Osteoblast (primary cell): Measurements from ENCODE around the gene ALPP. TPM values are rescaled to one million over a fixed set of nuclear protein-coding genes. Genes with fewer than 3 reads are reported as not detected.

ENCODE experiments used
- DNase-seq: peaks from one replicate; pipeline ENCODE4 v3.0.0; 2011; ENCODE audit warnings: low spot score, mixed read lengths; ENCODE audit not compliant: insufficient read length; ENCODE audit errors: missing footprints
- H2AFZ ChIP-seq: 2 replicates; pipeline ENCODE4 v1.6.0; 2011; ENCODE audit warnings: mild to moderate bottlenecking, low read length
- H3K27ac ChIP-seq: 2 replicates; pipeline ENCODE4 v1.5.1; 2011; ENCODE audit warnings: mild to moderate bottlenecking, low read depth, low read length, moderate library complexity
- H3K27me3 ChIP-seq: 2 replicates; pipeline ENCODE4 v1.6.0; 2012; ENCODE audit warnings: mild to moderate bottlenecking, control low read depth, inconsistent platforms, low read length, moderate library complexity; ENCODE audit not compliant: insufficient read depth
- H3K36me3 ChIP-seq: 2 replicates; pipeline ENCODE4 v1.5.1; 2011; ENCODE audit warnings: mild to moderate bottlenecking, low read length, control low read depth, moderate library complexity; ENCODE audit not compliant: insufficient read depth
- H3K4me1 ChIP-seq: 2 replicates; pipeline ENCODE4 v1.5.1; 2011; ENCODE audit warnings: mild to moderate bottlenecking, low read length, control low read depth, moderate library complexity; ENCODE audit not compliant: insufficient read depth
- H3K4me2 ChIP-seq: 2 replicates; pipeline ENCODE4 v1.6.0; 2011; ENCODE audit warnings: mild to moderate bottlenecking, low read length; ENCODE audit not compliant: insufficient read depth
- H3K4me3 ChIP-seq: fragments of 200-600 bp; sonication (generic); 3 replicates; pipeline ENCODE4 v1.5.1; 2012; ENCODE audit warnings: mild to moderate bottlenecking, low read length, inconsistent platforms; ENCODE audit not compliant: insufficient read depth
- H3K79me2 ChIP-seq: 2 replicates; pipeline ENCODE4 v1.6.0; 2012; ENCODE audit warnings: mild to moderate bottlenecking, low read length, control low read depth, inconsistent platforms; ENCODE audit not compliant: insufficient read depth
- H3K9me3 ChIP-seq: 2 replicates; pipeline ENCODE4 v1.5.1; 2011; ENCODE audit warnings: low read depth, low read length, control low read depth
- H4K20me1 ChIP-seq: 2 replicates; pipeline ENCODE4 v1.6.0; 2012; ENCODE audit warnings: mild to moderate bottlenecking, low read length, control low read depth; ENCODE audit not compliant: insufficient read depth
- CTCF ChIP-seq: IDR thresholded peaks from 2 replicates; pipeline ENCODE4 v1.5.1; 2011; ENCODE audit warnings: mild to moderate bottlenecking, low read depth, low read length, moderate library complexity; ENCODE audit errors: extremely low read depth
- total RNA-seq: library from RNA; depleted of rRNA; stranded (reverse); fragments of >200 nt; gene quantifications from 2 replicates; pipeline ENCODE4 v1.2.3, GENCODE V29; 2012

Gene ALPP
- total RNA-seq, 1 donor = not detected

- no peak overlapping the region for H3K4me2 ChIP-seq
- TF ChIP-seq CTCF = no peak
- no peaks in the 10 kb centered on the region for H3K9me3 ChIP-seq
- no peaks in the 10 kb centered on the region for H4K20me1 ChIP-seq
- no peak overlapping the region for H2AFZ ChIP-seq
- H3K4me1 ChIP-seq = no peaks in the 10 kb centered on the region
- H3K27ac ChIP-seq = no peak overlapping the region
- no peaks in the 10 kb centered on the region for H3K79me2 ChIP-seq
- peaks cover 60% of the 10 kb centered on the region for H3K27me3 ChIP-seq
- no peak overlapping the region for H3K4me3 ChIP-seq
- no peaks in the 10 kb centered on the region for H3K36me3 ChIP-seq
- peak; percentile 64 for DNase-seq
These were observed 40.9 kb downstream of the ALPP start for GRCh38 chr2:232419245-232420072.

- Histone ChIP-seq H3K36me3 (no peaks in the 10 kb centered on the region), H4K20me1 (no peaks in the 10 kb centered on the region), H3K27me3 (peaks cover 66% of the 10 kb centered on the region), H3K4me3 (no peak overlapping the region), H3K4me1 (no peaks in the 10 kb centered on the region), H3K27ac (no peak overlapping the region), H3K9me3 (no peaks in the 10 kb centered on the region), H3K4me2 (no peak overlapping the region), H3K79me2 (no peaks in the 10 kb centered on the region), H2AFZ (no peak overlapping the region)
- TF ChIP-seq CTCF = no peak
- DNase-seq = peak; percentile 72
These were observed 41.5 kb downstream of the ALPP start for GRCh38 chr2:232420073-232420454.

- Histone ChIP-seq H3K79me2 (no peaks in the 10 kb centered on the region), H4K20me1 (no peaks in the 10 kb centered on the region), H3K27me3 (peaks cover 66% of the 10 kb centered on the region), H3K4me1 (no peaks in the 10 kb centered on the region), H2AFZ (no peak overlapping the region), H3K4me3 (no peak overlapping the region), H3K27ac (no peak overlapping the region), H3K9me3 (no peaks in the 10 kb centered on the region), H3K4me2 (no peak overlapping the region), H3K36me3 (no peaks in the 10 kb centered on the region)
- DNase-seq = peak; percentile 82
- TF ChIP-seq CTCF = no peak
These were observed 42.1 kb downstream of the ALPP start for GRCh38 chr2:232420463-232421188.

GRCh38 chr2:232421189-232421785 is 42.7 kb downstream of the ALPP start:
- no peaks in the 10 kb centered on the region for H3K79me2 ChIP-seq
- no peak overlapping the region for H2AFZ ChIP-seq
- peak; percentile 63 for DNase-seq
- H3K4me2 ChIP-seq = no peak overlapping the region
- no peaks in the 10 kb centered on the region for H4K20me1 ChIP-seq
- H3K4me1 ChIP-seq = no peaks in the 10 kb centered on the region
- no peaks in the 10 kb centered on the region for H3K9me3 ChIP-seq
- no peak for TF ChIP-seq CTCF
- H3K36me3 ChIP-seq = no peaks in the 10 kb centered on the region
- no peak overlapping the region for H3K27ac ChIP-seq
- no peak overlapping the region for H3K4me3 ChIP-seq
- peaks cover 69% of the 10 kb centered on the region for H3K27me3 ChIP-seq
